ENCODE data around the gene AP3B2.

Gene AP3B2

DNA sequence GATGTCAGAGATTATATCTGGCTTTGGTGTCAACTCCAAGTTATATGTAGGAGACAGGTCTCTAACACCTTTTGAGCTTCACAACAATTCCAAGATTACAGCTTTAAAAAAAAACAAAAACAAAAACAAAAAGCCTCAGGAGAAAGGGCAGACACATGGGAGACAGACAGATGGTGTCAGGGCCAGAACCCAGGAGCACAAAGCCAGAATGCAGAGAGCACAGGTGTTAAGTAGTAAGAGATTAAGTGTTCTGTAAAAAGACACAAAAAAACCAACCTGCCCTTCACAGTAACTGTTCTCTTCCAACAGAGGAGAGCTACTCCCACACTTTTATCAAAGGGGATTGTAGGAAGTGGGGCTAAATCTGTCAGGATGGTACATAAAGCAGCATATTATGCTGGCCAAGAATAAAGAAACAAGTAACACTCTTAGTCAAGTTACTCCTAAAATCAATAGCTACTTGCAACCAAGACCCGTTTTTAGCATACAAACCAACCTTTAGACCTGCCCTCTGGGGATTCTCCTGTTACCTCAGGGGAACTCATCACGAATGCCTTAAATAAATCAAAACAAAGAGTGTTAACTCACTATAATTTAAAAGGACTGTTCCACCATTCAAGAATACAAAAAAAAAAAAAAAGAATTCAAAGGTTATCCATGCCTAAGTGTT lies 68.4 kb downstream of the AP3B2 start:
- TF ChIP-seq, protein P1, sequence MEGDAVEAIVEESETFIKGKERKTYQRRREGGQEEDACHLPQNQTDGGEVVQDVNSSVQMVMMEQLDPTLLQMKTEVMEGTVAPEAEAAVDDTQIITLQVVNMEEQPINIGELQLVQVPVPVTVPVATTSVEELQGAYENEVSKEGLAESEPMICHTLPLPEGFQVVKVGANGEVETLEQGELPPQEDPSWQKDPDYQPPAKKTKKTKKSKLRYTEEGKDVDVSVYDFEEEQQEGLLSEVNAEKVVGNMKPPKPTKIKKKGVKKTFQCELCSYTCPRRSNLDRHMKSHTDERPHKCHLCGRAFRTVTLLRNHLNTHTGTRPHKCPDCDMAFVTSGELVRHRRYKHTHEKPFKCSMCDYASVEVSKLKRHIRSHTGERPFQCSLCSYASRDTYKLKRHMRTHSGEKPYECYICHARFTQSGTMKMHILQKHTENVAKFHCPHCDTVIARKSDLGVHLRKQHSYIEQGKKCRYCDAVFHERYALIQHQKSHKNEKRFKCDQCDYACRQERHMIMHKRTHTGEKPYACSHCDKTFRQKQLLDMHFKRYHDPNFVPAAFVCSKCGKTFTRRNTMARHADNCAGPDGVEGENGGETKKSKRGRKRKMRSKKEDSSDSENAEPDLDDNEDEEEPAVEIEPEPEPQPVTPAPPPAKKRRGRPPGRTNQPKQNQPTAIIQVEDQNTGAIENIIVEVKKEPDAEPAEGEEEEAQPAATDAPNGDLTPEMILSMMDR (IDR thresholded peaks at IDR 0.05; ENCODE audit: borderline replicate concordance, control extremely low read depth, extremely low read depth, insufficient read depth, missing control alignments) = no peak
- DNase-seq (ENCODE audit: low spot score) = no peak
- in situ Hi-C loops (cut with MboI; ENCODE audit: low sequenced_read_pairs, unreplicated experiment) = no loop called here

DNA sequence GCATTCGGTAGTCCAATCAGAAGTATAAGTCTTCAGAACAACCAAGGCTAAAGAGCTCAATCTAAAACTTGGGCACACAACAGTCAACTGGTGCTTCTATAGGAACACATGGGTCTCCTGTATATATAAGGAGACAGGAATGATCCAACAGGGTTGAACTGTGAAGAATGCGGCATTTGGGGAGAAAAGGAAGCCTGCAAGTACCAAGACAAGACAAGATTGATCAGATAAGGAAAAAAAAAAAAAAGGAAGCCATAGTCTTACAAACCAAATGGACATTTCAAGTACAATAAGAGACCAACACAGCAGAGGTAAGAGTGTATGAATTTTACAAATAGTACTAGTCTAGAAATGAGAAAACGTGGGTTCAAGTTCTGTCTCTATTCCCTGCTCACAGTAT lies 69.0 kb downstream of the AP3B2 start:
- no peak for DNase-seq (ENCODE audit: low spot score)
- TF ChIP-seq, protein P1 (IDR thresholded peaks at IDR 0.05; ENCODE audit: borderline replicate concordance, control extremely low read depth, extremely low read depth, insufficient read depth, missing control alignments) = no peak
- in situ Hi-C loops (cut with MboI; ENCODE audit: low sequenced_read_pairs, unreplicated experiment) = no loop called here

DNA sequence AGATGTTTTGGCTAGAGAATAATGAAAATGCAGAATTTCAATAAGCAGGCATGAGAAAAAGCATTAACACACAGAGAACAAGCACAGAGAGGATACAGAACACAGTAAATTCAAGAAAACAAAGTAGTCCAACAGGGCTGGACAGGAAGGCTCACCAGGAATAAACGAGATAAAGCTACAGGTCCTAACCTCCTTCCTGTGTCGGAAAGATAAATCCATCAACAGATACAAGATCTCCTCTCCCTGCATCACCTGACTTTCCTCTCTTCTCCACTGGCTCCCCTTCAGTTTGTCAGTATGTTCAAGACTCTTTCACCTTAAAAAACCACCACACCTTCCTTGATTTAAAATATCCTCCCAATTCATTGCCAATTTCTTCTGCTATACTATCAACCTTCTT lies 73.9 kb downstream of the AP3B2 start:
- DNase-seq (ENCODE audit: low spot score) = no peak
- TF ChIP-seq, protein P1 (IDR thresholded peaks at IDR 0.05; ENCODE audit: borderline replicate concordance, control extremely low read depth, extremely low read depth, insufficient read depth, missing control alignments) = no peak
- in situ Hi-C loops (cut with MboI; ENCODE audit: low sequenced_read_pairs, unreplicated experiment) = no loop called here

DNA sequence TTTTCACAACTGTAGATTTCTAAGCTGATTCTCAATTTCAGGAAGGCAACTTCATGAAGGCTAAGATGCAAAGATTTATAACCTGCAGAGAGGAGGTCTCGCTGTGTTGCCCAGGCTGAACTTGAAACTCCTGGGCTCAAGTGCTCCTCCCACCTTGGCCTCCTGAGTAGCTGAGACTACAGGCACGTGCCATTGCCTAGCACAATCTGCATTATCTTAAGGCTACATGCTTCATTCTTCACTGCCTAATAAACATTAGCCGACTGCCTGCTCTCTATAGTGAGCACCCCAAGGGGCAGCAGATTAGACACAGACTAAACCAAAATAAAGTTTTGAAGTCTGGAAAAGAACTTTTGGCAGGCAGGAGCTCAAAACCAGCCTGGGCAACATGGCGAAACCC lies 79.6 kb downstream of the AP3B2 start:
- in situ Hi-C loops (cut with MboI; ENCODE audit: low sequenced_read_pairs, unreplicated experiment) = no loop called here
- no peak for DNase-seq (ENCODE audit: low spot score)
- TF ChIP-seq, protein P1 (IDR thresholded peaks at IDR 0.05; ENCODE audit: borderline replicate concordance, control extremely low read depth, extremely low read depth, insufficient read depth, missing control alignments) = no peak

DNA sequence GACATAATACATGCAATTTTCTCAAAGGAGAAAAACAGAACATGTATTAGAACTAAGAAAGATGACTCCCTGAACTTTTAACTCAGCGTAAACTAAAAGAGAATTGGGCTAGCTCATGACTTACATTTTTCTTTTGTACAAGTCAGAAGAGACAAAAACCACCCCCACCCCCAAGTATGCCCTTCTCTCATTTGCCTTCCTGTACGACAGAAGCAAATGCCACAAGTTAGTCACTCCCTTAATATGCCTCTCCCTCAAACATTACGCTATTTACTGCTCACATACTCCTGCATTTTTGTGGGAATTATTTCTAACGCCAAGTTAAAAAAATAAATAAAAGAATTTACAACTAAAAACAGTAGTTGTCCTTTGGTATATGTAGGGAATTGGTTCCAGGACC lies 84.5 kb downstream of the AP3B2 start:
- in situ Hi-C loops (cut with MboI; ENCODE audit: low sequenced_read_pairs, unreplicated experiment) = no loop called here
- TF ChIP-seq, protein P1 (IDR thresholded peaks at IDR 0.05; ENCODE audit: borderline replicate concordance, control extremely low read depth, extremely low read depth, insufficient read depth, missing control alignments) = no peak
- DNase-seq (ENCODE audit: low spot score) = no peak

DNA sequence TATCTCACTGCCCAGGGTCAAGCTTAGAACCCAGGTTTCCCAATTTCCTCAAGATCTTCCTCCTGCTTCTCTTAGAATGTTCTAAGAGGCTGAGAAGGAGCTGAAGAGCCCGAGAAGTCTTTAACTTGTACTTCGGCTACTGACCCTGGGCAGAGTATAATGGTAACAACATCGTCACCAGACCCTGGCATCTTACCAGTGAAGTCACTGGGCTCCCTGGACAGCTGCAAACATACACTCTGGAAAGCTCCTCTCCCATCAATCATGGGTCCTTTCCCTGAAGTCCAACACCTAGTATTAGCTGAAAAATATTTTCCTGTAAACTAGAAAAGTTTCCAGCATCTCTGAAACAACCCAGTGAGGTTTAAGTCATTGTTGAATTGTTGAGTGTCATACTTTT lies 85.2 kb downstream of the AP3B2 start:
- DNase-seq (ENCODE audit: low spot score) = no peak
- in situ Hi-C loops (cut with MboI; ENCODE audit: low sequenced_read_pairs, unreplicated experiment) = no loop called here
- TF ChIP-seq, protein P1 (IDR thresholded peaks at IDR 0.05; ENCODE audit: borderline replicate concordance, control extremely low read depth, extremely low read depth, insufficient read depth, missing control alignments) = no peak

All from GM13976 (cell line).